ENCODE data around the gene RAB6B. TPM values are rescaled to one million over a fixed set of nuclear protein-coding genes. Genes with fewer than 3 reads are reported as not detected.
"Not testable (repeated sequence)": the region's sequence is repeated elsewhere in the genome, so short reads cannot be mapped to it uniquely, and the experiment has no call there.

The RAB6B gene
- total RNA-seq, 2 experiments from 2014 or later, result 2.7 to 3.9 TPM

DNA sequence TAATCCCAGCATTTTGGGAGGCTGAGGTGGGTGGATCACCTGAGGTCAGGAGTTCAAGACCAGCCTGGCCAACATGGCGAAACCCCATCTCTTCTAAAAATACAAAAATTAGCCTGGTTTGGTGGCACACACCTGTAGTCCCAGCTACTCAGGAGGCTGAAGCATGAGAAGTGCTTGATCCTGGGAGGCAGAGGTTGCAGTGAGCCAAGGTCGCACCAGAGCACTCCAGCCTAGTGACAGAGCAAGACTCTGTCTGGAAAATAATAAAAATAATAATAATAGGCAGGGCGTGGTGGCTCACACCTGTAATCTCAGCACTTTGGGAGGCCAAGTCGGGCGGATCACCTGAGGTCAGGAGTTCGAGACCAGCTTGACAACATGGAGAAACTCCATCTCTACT lies 114.9 kb downstream of the RAB6B start:
- H3K4me1 Mint-ChIP-seq (ENCODE audit: low read depth); DNase-seq; H3K9me3 Mint-ChIP-seq; H3K27me3 Mint-ChIP-seq; H3K4me3 Mint-ChIP-seq; H3K36me3 Mint-ChIP-seq; CTCF ChIA-PET; intact Hi-C loops (cut with micrococcal nuclease); POLR2A ChIA-PET; H3K27ac Mint-ChIP-seq: not testable (repeated sequence)

DNA sequence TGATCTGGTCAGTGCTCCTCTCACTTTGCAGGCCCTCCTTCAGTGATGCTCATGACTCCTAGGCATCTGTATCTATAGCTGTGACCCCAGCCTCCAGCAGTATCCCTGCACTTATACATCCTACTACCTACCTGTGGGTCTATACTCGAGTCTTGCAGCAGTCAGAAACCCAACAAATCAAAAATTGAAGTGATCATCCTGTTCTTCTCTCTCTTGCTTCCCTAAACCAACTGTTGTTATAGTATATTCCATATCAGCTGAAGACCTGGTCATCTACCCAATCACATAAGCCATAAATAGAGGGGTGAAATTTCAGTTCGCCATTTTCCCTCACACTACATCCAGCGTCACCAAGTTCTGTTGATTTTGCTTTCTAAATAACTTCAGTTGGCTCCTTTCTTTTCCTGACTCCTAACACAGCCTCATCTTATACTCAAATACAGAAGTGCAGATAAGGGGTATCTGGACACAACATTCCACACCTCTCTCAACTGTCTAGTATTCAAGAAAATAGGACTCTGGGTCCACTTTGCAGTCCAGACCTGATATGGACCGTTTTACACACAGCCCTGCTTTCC lies 116.0 kb downstream of the RAB6B start:
- intact Hi-C loops (cut with micrococcal nuclease), result no loop called here
- no peaks in the 10 kb centered on the region for H3K9me3 Mint-ChIP-seq
- no peaks in the 10 kb centered on the region for H3K36me3 Mint-ChIP-seq
- H3K27me3 Mint-ChIP-seq, result peaks cover 6% of the 10 kb centered on the region
- ChIA-PET CTCF (no interaction called here), POLR2A (no interaction called here)
- no peaks in the 10 kb centered on the region for H3K4me1 Mint-ChIP-seq (ENCODE audit: low read depth)
- no peak overlapping the region for H3K27ac Mint-ChIP-seq
- no peak overlapping the region for H3K4me3 Mint-ChIP-seq
- DNase-seq, result no peak

DNA sequence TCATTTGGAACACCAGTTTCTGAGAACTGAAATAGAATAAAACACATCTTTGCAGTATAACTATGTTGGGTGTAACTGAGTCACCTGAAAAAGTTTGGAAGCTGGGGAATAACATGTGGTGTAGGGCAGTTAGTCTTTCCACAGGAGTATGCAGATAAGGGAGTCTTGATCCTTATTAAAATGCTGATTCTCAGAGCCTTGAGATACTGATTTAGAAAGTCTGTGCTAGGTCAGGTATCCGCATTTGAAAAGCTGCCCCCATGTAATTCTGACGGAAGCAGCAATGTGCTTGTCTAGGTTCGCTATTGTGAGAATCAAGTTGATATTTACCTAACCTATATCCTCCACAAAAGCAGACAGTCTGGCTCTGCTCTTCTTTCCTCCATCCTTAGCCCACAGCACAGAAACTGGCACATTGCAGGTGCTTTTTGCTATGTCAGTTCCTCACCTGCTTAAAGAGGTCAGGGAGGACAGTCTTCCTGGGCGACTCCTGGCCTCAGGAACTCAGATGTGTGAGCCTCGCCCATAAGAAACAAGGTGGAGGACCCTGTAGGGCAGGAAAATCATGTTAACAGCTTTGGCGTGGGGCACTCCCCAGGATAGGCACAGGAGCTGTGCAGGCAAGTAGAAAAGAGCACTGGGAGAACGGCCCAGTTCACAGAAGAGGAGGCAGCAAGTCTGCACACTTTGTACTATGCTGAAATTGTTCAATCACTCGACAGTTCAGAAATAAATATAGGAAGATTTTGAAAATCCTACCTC lies 117.7 kb downstream of the RAB6B start:
- Mint-ChIP-seq H3K27ac (no peak overlapping the region), H3K4me1 (ENCODE audit: low read depth) (no peaks in the 10 kb centered on the region), H3K27me3 (peaks cover 9% of the 10 kb centered on the region), H3K9me3 (no peaks in the 10 kb centered on the region), H3K36me3 (no peaks in the 10 kb centered on the region), H3K4me3 (no peak overlapping the region)
- intact Hi-C loops (cut with micrococcal nuclease), result no loop called here
- POLR2A ChIA-PET, result no interaction called here
- CTCF ChIA-PET, result no interaction called here
- DNase-seq, result no peak

DNA sequence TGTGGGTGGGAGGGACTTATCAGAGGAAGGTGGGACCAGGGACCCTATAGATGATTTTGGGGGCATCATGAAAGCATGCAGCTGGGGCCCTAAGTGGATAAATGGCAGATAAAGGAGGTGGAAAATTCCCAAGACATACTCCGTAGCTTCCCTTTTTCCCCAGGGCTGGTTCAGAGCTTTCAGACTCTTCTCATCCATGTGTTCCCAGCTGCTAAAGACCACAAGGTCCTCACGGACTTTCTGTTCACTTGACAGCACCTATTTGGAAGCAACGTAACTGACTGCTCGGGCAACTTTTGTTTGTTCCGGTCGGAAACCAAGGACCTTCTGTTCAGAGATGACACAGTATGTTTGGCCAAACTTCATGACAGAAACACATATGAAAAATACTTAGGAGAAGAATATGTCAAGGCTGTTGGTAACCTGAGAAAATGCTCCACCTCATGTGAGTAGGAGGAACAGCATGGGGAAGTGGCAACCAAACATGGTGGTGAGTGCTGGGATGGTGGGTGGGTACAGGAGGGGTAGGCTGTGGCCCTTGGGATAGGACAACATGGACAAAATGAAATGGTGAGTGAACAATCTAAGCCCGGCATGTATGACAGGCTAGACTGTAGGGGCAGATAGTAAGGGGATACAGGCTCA lies 118.8 kb downstream of the RAB6B start:
- no peak overlapping the region for H3K27ac Mint-ChIP-seq
- peaks cover 9% of the 10 kb centered on the region for H3K27me3 Mint-ChIP-seq
- CTCF ChIA-PET, result interaction anchor here (0.6 kb wide), 1 partner anchor 103 kb away, joined by 3 read pairs; no protein-coding TSS in a partner anchor
- no peak for DNase-seq
- H3K36me3 Mint-ChIP-seq, result no peaks in the 10 kb centered on the region
- H3K4me1 Mint-ChIP-seq (ENCODE audit: low read depth), result no peaks in the 10 kb centered on the region
- POLR2A ChIA-PET, result no interaction called here
- intact Hi-C loops (cut with micrococcal nuclease), result no loop called here
- no peaks in the 10 kb centered on the region for H3K9me3 Mint-ChIP-seq
- H3K4me3 Mint-ChIP-seq, result no peak overlapping the region

DNA sequence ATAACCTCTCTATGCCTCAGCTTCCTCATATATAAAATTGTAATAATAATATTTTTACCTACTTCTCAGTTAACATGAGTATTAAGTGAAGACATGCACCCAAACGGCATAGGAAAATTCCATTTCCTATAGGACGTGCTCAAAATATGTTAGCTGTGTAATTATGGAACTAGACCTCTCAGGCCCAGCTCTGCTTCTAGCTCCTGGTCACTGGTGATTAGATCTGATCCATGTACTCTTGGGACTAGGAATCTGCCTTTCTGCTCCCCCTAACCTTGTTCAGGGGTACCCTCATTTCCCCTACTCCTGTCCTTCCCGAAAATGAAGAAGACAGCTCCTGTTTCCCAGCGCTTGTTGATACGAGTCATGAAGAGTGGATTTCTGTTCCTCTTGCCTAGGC lies 119.8 kb downstream of the RAB6B start:
- Mint-ChIP-seq H3K36me3 (no peaks in the 10 kb centered on the region), H3K27ac (no peak overlapping the region)
- intact Hi-C loops (cut with micrococcal nuclease), result no loop called here

DNA sequence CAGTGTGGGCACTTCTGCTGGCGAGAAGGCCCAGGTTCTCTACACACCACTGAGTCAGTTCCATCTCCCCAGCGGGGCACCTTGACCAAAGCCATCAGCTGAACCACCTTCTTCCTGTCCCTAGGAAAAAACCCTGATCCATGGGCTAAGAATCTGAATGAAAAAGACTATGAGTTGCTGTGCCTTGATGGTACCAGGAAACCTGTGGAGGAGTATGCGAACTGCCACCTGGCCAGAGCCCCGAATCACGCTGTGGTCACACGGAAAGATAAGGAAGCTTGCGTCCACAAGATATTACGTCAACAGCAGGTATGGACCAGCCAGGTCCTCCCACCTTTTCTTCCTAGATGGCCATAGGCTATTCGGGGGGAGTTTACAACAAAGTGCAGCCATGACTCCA lies 120.4 kb downstream of the RAB6B start:
- Mint-ChIP-seq H3K4me3 (no peak overlapping the region), H3K27ac (no peak overlapping the region), H3K27me3 (peaks cover 10% of the 10 kb centered on the region), H3K36me3 (no peaks in the 10 kb centered on the region), H3K4me1 (ENCODE audit: low read depth) (no peaks in the 10 kb centered on the region), H3K9me3 (no peaks in the 10 kb centered on the region)
- DNase-seq, result no peak
- intact Hi-C loops (cut with micrococcal nuclease), result no loop called here
- POLR2A ChIA-PET, result no interaction called here
- CTCF ChIA-PET, result no interaction called here

More for the DNA sequence above, 119.8 kb downstream of the RAB6B start:
- POLR2A ChIA-PET, result no interaction called here
- no peaks in the 10 kb centered on the region for H3K9me3 Mint-ChIP-seq
- H3K4me1 Mint-ChIP-seq (ENCODE audit: low read depth), result no peaks in the 10 kb centered on the region
- DNase-seq, result no peak
- CTCF ChIA-PET, result no interaction called here
- peaks cover 9% of the 10 kb centered on the region for H3K27me3 Mint-ChIP-seq
- no peak overlapping the region for H3K4me3 Mint-ChIP-seq

Other genes with a start within 250 kb of the RAB6B start
- gene TOPBP1, start 233.9 kb downstream of the RAB6B start, total RNA-seq, result 10 to 100 TPM; 73.9 to 79.1 TPM
- gene TF, start 149.5 kb downstream of the RAB6B start, total RNA-seq, result under 1 TPM; 0.44 to 0.67 TPM
- gene SRPRB, start 90.1 kb downstream of the RAB6B start, total RNA-seq, result 10 to 100 TPM; 65.7 to 66.7 TPM
- gene SLCO2A1, start 134.0 kb upstream of the RAB6B start, total RNA-seq, result not detected

All from activated CD4-positive, alpha-beta memory T cell treated with anti-CD3 and anti-CD28 coated beads for 36 hours (primary cell).